Smooth muscle cell (in vitro differentiated cells): ENCODE data around the gene FAM170B. TPM values are rescaled to one million over a fixed set of nuclear protein-coding genes. Genes with fewer than 3 reads are reported as not detected.

Experiments
- DNase-seq: peaks from one replicate; lab custom pipeline; 2025; ENCODE audit not compliant: unreplicated experiment; lab: John Stamatoyannopoulos, UW
- H2AFZ ChIP-seq: fragments of 200-600 bp; sonication (generic); 2 replicates; pipeline ENCODE4 v1.6.0; 2016; ENCODE audit warnings: antibody characterized with exemption, low read depth, mild to moderate bottlenecking
- H3F3A ChIP-seq: fragments of 200-600 bp; sonication (generic); 2 replicates; pipeline ENCODE4 v1.6.0; 2017; ENCODE audit warnings: antibody characterized with exemption, low read depth
- H3K27ac ChIP-seq: fragments of 200-600 bp; sonication (generic); 2 replicates; pipeline ENCODE4 v1.5.1; 2016; ENCODE audit warnings: low read depth, mild to moderate bottlenecking
- H3K27me3 ChIP-seq: fragments of 200-600 bp; sonication (generic); 2 replicates; pipeline ENCODE4 v1.6.1; 2016; ENCODE audit warnings: low read depth, mild to moderate bottlenecking
- H3K36me3 ChIP-seq: fragments of 200-600 bp; sonication (generic); 2 replicates; pipeline ENCODE4 v1.5.1; 2016; ENCODE audit warnings: low read depth
- H3K4me1 ChIP-seq: fragments of 200-600 bp; sonication (generic); 2 replicates; pipeline ENCODE4 v1.5.1; 2016; ENCODE audit warnings: low read depth
- H3K4me2 ChIP-seq: fragments of 200-600 bp; sonication (generic); 2 replicates; pipeline ENCODE4 v1.6.0; 2016; ENCODE audit warnings: mild to moderate bottlenecking
- H3K4me3 ChIP-seq: fragments of 200-600 bp; sonication (generic); 2 replicates; pipeline ENCODE4 v1.5.1; 2016; ENCODE audit warnings: mild to moderate bottlenecking
- H3K79me2 ChIP-seq: fragments of 200-600 bp; sonication (generic); 2 replicates; pipeline ENCODE4 v1.6.0; 2016; ENCODE audit warnings: low read depth, mild to moderate bottlenecking
- H3K9ac ChIP-seq: fragments of 200-600 bp; sonication (generic); 2 replicates; pipeline ENCODE4 v1.6.0; 2016; ENCODE audit warnings: low read depth
- H3K9me3 ChIP-seq: fragments of 200-600 bp; sonication (generic); replicated peaks from 2 replicates; pipeline ENCODE4 v1.5.1; 2016; ENCODE audit warnings: low read depth
- H4K20me1 ChIP-seq: fragments of 200-600 bp; sonication (generic); 2 replicates; pipeline ENCODE4 v1.6.0; 2016; ENCODE audit warnings: low read depth
- WGBS: methylation state at CpG from one replicate; pipeline ENCODE4 v1.1.7; 2016; ENCODE audit warnings: low lambda C conversion rate; 5-methylcytosine and 5-hydroxymethylcytosine counted together
- polyA plus RNA-seq: library from polyadenylated mRNA; unstranded; fragments of >200 nt; fragmentation: Nextera tagmentation; extraction: Ambion mirVana; gene quantifications from 2 replicates; pipeline ENCODE4 v1.2.1, GENCODE V29; 2016
- total RNA-seq: library from RNA; depleted of rRNA; stranded (reverse); fragments of >200 nt; gene quantifications from 2 replicates; pipeline ENCODE4 v1.2.3, GENCODE V29; 2014
- TF ChIP-seq, protein P1 (sequence below): fragments of 200-600 bp; sonication (generic); IDR thresholded peaks from 2 replicates; pipeline ENCODE4 v1.5.1; 2017; ENCODE audit warnings: borderline replicate concordance, mild to moderate bottlenecking, antibody characterized with exemption; ENCODE audit not compliant: insufficient read depth, poor library complexity, severe bottlenecking

FAM170B gene
- total and polyA plus RNA-seq, 2 experiments from 2014 or later: not detected

DNA sequence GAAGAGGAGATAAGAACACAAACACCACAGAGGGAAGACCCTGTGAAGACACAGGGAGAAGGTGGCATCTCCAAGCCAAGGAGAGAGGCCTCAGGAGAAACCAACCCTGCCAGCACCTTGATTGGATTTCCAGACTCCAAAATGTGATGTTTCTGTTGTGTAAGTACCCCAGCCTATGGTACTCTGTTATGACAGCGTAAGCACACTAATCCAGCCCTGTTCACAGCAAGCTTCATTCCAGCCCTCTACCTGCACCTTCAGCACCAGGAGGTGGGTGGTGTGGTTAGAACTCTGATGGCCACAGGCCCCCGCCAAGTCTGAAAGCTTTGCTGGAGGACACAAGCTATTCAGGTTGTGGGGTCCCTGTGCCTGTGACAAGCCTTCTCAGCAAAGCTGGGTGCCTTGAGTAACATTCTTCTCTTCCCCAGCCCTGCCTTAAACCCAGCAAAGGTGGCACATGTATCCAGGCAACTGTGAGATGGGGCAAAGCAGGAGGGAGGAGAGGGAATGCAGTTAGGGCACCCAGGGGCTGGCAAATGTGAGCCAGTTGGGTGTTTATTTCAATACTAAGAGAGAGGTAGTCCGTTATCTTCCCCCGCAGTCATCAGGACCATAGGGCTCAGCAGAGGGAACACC is 23.0 kb downstream of the FAM170B start:
- Histone ChIP-seq H3K4me2 (no peak overlapping the region), H3K4me3 (no peak overlapping the region), H3K27me3 (no peaks in the 10 kb centered on the region), H2AFZ (no peak overlapping the region), H3K9ac (no peak overlapping the region), H3K4me1 (peaks cover 5% of the 10 kb centered on the region), H3K27ac (no peak overlapping the region), H3K9me3 (no peaks in the 10 kb centered on the region), H3F3A (no peaks in the 10 kb centered on the region), H3K36me3 (no peaks in the 10 kb centered on the region), H4K20me1 (peaks cover 6% of the 10 kb centered on the region), H3K79me2 (no peaks in the 10 kb centered on the region)
- no peak for DNase-seq
- 89% methylated on average over 4 of the region's 4 CpGs for WGBS
- TF ChIP-seq, protein P1, sequence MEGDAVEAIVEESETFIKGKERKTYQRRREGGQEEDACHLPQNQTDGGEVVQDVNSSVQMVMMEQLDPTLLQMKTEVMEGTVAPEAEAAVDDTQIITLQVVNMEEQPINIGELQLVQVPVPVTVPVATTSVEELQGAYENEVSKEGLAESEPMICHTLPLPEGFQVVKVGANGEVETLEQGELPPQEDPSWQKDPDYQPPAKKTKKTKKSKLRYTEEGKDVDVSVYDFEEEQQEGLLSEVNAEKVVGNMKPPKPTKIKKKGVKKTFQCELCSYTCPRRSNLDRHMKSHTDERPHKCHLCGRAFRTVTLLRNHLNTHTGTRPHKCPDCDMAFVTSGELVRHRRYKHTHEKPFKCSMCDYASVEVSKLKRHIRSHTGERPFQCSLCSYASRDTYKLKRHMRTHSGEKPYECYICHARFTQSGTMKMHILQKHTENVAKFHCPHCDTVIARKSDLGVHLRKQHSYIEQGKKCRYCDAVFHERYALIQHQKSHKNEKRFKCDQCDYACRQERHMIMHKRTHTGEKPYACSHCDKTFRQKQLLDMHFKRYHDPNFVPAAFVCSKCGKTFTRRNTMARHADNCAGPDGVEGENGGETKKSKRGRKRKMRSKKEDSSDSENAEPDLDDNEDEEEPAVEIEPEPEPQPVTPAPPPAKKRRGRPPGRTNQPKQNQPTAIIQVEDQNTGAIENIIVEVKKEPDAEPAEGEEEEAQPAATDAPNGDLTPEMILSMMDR: no peak

DNA sequence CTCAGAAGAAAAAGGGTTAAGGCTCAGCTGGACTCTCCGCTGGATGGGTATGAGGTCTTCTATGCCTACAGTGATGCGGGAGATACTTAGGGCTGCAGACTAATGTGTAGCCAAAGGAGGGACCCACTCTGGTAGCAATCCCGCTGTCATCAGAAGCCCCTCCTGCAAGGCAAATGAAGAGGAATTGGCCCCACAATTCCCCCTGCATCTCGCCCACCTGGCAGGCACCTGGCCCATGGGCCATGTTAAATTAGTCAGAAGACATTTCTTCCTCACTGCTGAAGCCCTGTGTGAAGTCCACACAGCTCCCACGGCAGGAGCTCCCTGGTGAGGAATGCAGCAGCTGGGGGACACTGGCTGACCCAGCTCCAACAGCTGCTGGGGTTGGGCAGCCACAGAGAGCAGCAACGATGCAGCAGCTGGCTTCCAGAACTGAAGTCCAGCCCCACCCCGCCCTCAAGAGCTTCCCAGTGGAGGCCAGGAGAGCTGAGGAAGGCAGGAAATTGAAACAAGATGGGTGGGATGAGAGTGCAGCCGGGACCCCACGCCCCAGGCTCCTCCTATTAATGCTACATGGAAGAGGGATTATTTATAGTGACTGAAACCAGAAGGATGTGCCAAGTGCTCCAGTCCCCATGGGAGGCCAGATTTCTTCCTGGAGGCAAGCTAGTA is 24.0 kb downstream of the FAM170B start:
- peaks cover 3% of the 10 kb centered on the region for H3K4me1 ChIP-seq
- H4K20me1 ChIP-seq: peaks cover 6% of the 10 kb centered on the region
- DNase-seq: no peak
- H3K9ac ChIP-seq: no peak overlapping the region
- H3K4me2 ChIP-seq: no peak overlapping the region
- H3K27ac ChIP-seq: no peak overlapping the region
- 63% methylated on average over 9 of the region's 9 CpGs for WGBS
- no peak overlapping the region for H2AFZ ChIP-seq
- no peaks in the 10 kb centered on the region for H3K27me3 ChIP-seq
- H3K36me3 ChIP-seq: no peaks in the 10 kb centered on the region
- H3F3A ChIP-seq: no peaks in the 10 kb centered on the region
- TF ChIP-seq, protein P1: no peak
- no peak overlapping the region for H3K4me3 ChIP-seq
- no peaks in the 10 kb centered on the region for H3K79me2 ChIP-seq
- H3K9me3 ChIP-seq: no peaks in the 10 kb centered on the region

DNA sequence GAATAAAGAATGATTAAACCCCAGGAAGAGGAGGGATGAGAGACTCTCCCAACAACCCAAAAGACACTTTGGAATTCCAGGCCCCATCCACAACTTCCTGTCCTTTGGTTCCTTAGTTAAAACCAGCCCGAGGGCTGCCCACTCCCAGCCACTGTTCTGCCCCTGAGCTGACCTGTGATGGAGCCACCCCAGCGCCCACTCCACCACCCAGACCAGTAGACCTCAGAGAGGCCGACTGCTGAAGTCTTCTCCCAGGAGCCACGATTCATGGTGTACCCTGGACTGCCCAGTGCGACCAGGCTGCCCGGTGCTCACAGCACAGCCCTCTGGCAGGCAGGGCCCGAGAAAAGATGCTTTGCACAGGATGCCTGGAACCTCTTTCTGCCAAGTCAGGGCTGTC is 25.2 kb downstream of the FAM170B start:
- no peak for DNase-seq
- TF ChIP-seq, protein P1: no peak
- H3K27ac ChIP-seq: no peak overlapping the region
- H3K79me2 ChIP-seq: no peaks in the 10 kb centered on the region
- H3K9me3 ChIP-seq: no peaks in the 10 kb centered on the region
- no peak overlapping the region for H3K4me3 ChIP-seq
- no peaks in the 10 kb centered on the region for H3K36me3 ChIP-seq
- no peak overlapping the region for H3K4me2 ChIP-seq
- WGBS: 96% methylated on average over 7 of the region's 7 CpGs
- peaks cover 6% of the 10 kb centered on the region for H4K20me1 ChIP-seq
- H3K9ac ChIP-seq: no peak overlapping the region
- H3K4me1 ChIP-seq: no peaks in the 10 kb centered on the region
- H3K27me3 ChIP-seq: no peaks in the 10 kb centered on the region
- no peak overlapping the region for H2AFZ ChIP-seq
- no peaks in the 10 kb centered on the region for H3F3A ChIP-seq

DNA sequence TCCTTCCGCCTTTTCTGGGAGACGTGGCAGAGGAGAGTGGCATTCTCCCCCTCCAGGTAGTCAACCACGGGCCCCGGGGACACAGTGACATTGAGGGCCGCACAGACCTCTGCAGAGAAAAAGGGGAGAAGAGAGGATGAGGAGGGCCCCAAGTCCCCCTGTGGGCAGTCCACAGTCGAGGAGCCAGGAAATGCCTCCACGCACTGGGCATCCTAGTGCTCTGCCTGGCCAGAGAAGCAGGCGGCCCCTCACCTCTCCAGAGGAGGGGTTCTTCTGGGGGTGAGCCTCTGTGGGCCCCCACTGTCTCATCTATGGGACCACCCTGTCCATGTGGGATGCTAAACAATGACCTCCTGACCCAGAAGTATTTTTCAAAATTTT is 25.9 kb downstream of the FAM170B start:
- Histone ChIP-seq H3K9me3 (no peaks in the 10 kb centered on the region), H2AFZ (no peak overlapping the region), H3K9ac (no peak overlapping the region), H3K27ac (no peak overlapping the region), H4K20me1 (peaks cover 6% of the 10 kb centered on the region), H3K36me3 (no peaks in the 10 kb centered on the region), H3K4me3 (no peak overlapping the region), H3K4me1 (no peaks in the 10 kb centered on the region), H3K4me2 (no peak overlapping the region), H3K79me2 (no peaks in the 10 kb centered on the region), H3K27me3 (no peaks in the 10 kb centered on the region), H3F3A (no peaks in the 10 kb centered on the region)
- 99% methylated on average over 7 of the region's 8 CpGs for WGBS
- TF ChIP-seq, protein P1: no peak
- no peak for DNase-seq
